Measurements from ENCODE around the gene RSPO1.

- TF ChIP-seq, protein P1, sequence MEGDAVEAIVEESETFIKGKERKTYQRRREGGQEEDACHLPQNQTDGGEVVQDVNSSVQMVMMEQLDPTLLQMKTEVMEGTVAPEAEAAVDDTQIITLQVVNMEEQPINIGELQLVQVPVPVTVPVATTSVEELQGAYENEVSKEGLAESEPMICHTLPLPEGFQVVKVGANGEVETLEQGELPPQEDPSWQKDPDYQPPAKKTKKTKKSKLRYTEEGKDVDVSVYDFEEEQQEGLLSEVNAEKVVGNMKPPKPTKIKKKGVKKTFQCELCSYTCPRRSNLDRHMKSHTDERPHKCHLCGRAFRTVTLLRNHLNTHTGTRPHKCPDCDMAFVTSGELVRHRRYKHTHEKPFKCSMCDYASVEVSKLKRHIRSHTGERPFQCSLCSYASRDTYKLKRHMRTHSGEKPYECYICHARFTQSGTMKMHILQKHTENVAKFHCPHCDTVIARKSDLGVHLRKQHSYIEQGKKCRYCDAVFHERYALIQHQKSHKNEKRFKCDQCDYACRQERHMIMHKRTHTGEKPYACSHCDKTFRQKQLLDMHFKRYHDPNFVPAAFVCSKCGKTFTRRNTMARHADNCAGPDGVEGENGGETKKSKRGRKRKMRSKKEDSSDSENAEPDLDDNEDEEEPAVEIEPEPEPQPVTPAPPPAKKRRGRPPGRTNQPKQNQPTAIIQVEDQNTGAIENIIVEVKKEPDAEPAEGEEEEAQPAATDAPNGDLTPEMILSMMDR (conservative IDR thresholded peaks at IDR 0.05) = no peak
- TF ChIP-seq EZH2 (IDR thresholded peaks at IDR 0.05; ENCODE audit: low read depth) = no peak
Measured at GRCh38 chr1:37670133-37670532, 35.4 kb upstream of the RSPO1 start.

All from PC-9 (cell line).